ENCODE results near the gene CDC42EP1. TPM values are rescaled to one million over a fixed set of nuclear protein-coding genes. Genes with fewer than 3 reads are reported as not detected.

Gene CDC42EP1
- total and polyA plus RNA-seq, 2 donors (not counting 1 experiment from before 2014, with no cell fraction given), result 0.22 TPM; not detected in 1

DNA sequence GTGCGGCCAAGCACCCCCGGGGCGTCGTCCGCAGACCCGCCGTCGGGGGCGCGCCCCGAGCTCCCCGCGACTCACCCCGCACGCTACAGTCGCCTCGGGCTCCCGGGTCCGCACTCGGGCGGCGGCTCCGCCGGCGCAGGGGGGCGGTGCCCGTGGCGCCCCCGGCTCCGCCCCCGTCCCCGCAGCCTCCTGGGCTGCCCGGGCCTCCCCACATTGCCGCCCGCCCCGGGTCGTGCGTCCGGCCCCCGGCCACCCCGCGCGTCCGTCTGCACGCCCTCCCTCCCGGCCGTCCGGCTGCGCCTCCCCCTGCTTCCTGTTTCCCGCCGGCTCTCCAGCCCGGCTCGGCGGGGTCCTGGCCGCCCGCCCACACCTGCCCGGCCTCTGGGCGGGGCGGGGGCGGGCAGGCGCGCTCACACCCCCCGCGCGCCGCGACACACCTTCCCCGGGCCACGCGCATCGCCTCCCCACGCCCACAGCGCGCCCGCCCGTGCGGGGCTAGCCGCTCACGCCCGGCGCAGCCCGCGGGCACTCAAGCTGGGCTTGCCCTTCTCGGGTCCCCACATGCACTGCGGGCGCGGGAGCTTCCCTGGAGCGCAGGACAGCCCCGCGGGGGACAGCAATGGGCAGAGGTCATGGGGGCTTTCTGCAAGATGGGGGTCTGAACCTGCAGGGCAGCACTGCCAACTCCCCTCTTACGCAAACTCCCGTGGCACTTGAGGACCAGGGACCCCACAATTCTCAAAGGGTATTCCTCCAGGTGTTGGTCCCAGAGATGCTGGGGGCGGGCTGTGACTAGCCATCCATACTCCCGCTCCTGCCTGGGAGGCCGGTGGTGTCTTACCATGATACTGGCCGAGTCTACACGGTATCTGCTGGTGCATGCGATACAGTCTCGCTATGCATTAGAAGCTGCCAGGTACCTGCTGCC is 40.7 kb upstream of the CDC42EP1 start, which contains the start of gene CARD10:
TSS of gene CARD10 (minus strand) at position 148 of the 928 bp plus-strand sequence. CDS start 215 bp downstream, outside the sequence.
- Histone ChIP-seq H3K4me2 (replicated peaks; ENCODE audit: low read depth, low read length, poor library complexity, severe bottlenecking) (peak within 1 kb of the TSS; percentile 91), H3K4me3 (ENCODE audit: control extremely low read depth in 1 of 5, extremely low read depth in 1 of 5, insufficient read depth in 1 of 5, low read depth in 2 of 5, low read length in 4 of 5) (peak within 1 kb of the TSS in 3 of 5 experiments; percentile 41 to 49 (median 44)), H3K27me3 (replicated peaks in 1 of 4; ENCODE audit: control extremely low read depth in 1 of 4, control insufficient read depth in 3 of 4, insufficient read depth in 4 of 4, low read length in 3 of 4) (peaks cover 0 to 49% (median 12%) of the 10 kb centered on the region in 4 experiments), H3K9ac (ENCODE audit: low read length) (peak within 1 kb of the TSS; percentile 53), H4K20me1 (ENCODE audit: control insufficient read depth, insufficient read depth, low read length, poor library complexity, severe bottlenecking) (no peaks in the 10 kb centered on the region), H3K4me1 (ENCODE audit: control insufficient read depth in 2 of 2, insufficient read depth in 2 of 2, low read length in 2 of 2) (peaks cover 5 to 10% of the 10 kb centered on the region in 2 donors), H2AFZ (ENCODE audit: insufficient read depth, low read depth, low read length, poor library complexity, severe bottlenecking) (peak within 1 kb of the TSS; percentile 69), H3K36me3 (replicated peaks in 1 of 2; ENCODE audit: control extremely low read depth in 1 of 2, control insufficient read depth in 1 of 2, extremely low read depth in 1 of 2, insufficient read depth in 2 of 2, low read length in 1 of 2) (no peaks in the 10 kb centered on the region), H3K27ac (ENCODE audit: low read length in 2 of 2) (no peak within 1 kb of the TSS), H3K79me2 (ENCODE audit: control insufficient read depth, insufficient read depth, low read length) (no peaks in the 10 kb centered on the region), H3K9me3 (ENCODE audit: control extremely low read depth in 1 of 3, control insufficient read depth in 2 of 3, insufficient read depth in 1 of 3, low read length in 2 of 3) (peaks cover 0 to 5% (median 0%) of the 10 kb centered on the region in 3 donors)
- Mint-ChIP-seq H3K9me3 (ENCODE audit: insufficient read depth) (no peaks in the 10 kb centered on the region), H3K4me3 (peak within 1 kb of the TSS; percentile 74), H3K4me1 (peaks cover 6% of the 10 kb centered on the region), H3K27me3 (peaks cover 55% of the 10 kb centered on the region), H3K27ac (no peak within 1 kb of the TSS)
- DNase-seq (peak; percentile 43), ATAC-seq (ENCODE audit: low read depth) (peak; percentile 36)
- CTCF ChIA-PET, result no interaction called here
- TF ChIP-seq EZH2 (IDR thresholded peaks at IDR 0.05; ENCODE audit: borderline replicate concordance, insufficient read depth, low read depth, low read length, poor library complexity, severe bottlenecking), result no peak
- TF ChIP-seq, protein P1, sequence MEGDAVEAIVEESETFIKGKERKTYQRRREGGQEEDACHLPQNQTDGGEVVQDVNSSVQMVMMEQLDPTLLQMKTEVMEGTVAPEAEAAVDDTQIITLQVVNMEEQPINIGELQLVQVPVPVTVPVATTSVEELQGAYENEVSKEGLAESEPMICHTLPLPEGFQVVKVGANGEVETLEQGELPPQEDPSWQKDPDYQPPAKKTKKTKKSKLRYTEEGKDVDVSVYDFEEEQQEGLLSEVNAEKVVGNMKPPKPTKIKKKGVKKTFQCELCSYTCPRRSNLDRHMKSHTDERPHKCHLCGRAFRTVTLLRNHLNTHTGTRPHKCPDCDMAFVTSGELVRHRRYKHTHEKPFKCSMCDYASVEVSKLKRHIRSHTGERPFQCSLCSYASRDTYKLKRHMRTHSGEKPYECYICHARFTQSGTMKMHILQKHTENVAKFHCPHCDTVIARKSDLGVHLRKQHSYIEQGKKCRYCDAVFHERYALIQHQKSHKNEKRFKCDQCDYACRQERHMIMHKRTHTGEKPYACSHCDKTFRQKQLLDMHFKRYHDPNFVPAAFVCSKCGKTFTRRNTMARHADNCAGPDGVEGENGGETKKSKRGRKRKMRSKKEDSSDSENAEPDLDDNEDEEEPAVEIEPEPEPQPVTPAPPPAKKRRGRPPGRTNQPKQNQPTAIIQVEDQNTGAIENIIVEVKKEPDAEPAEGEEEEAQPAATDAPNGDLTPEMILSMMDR (IDR thresholded peaks at IDR 0.05), result no peak
- intact Hi-C loops (cut with micrococcal nuclease), result no loop called here
- POLR2A ChIA-PET, result no interaction called here
- 8% methylated on average over 99 of the region's 99 CpGs for WGBS (ENCODE audit: insufficient coverage)

DNA sequence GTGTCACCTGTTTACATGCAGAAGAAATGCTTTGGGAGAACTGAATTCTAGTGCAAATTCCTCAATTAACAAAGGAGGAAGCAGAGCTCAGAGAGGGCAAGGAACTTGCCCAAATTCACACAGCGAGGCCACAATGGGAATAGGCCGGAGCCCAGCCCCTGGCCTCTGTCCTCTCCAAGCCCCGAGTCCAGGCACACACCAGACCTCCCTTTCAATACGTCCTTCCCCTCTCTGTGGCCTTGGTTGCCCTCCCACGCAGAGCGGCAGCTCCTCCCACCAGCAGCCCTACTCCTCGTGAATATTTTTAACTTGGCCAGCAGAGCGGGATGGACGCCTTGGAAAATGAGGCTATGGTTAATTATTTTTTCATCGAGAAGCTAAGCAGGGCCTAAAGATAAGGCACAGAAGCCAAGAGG is 39.5 kb upstream of the CDC42EP1 start:
- Mint-ChIP-seq H3K27ac (no peak overlapping the region), H3K4me1 (peaks cover 6% of the 10 kb centered on the region), H3K27me3 (peaks cover 56% of the 10 kb centered on the region), H3K4me3 (peak overlapping the region; percentile 65), H3K9me3 (ENCODE audit: insufficient read depth) (no peaks in the 10 kb centered on the region)
- Histone ChIP-seq H3K27me3 (replicated peaks in 1 of 4; ENCODE audit: control extremely low read depth in 1 of 4, control insufficient read depth in 3 of 4, insufficient read depth in 4 of 4, low read length in 3 of 4) (peaks cover 0 to 52% (median 13%) of the 10 kb centered on the region in 4 experiments), H3K36me3 (replicated peaks in 1 of 2; ENCODE audit: control extremely low read depth in 1 of 2, control insufficient read depth in 1 of 2, extremely low read depth in 1 of 2, insufficient read depth in 2 of 2, low read length in 1 of 2) (no peaks in the 10 kb centered on the region), H3K9me3 (ENCODE audit: control extremely low read depth in 1 of 3, control insufficient read depth in 2 of 3, insufficient read depth in 1 of 3, low read length in 2 of 3) (peaks cover 0 to 4% (median 0%) of the 10 kb centered on the region in 3 donors), H3K79me2 (ENCODE audit: control insufficient read depth, insufficient read depth, low read length) (no peaks in the 10 kb centered on the region), H3K4me1 (ENCODE audit: control insufficient read depth in 2 of 2, insufficient read depth in 2 of 2, low read length in 2 of 2) (peaks cover 5 to 10% of the 10 kb centered on the region in 2 donors), H3K4me2 (replicated peaks; ENCODE audit: low read depth, low read length, poor library complexity, severe bottlenecking) (no peak overlapping the region), H3K9ac (ENCODE audit: low read length) (no peak overlapping the region), H4K20me1 (ENCODE audit: control insufficient read depth, insufficient read depth, low read length, poor library complexity, severe bottlenecking) (no peaks in the 10 kb centered on the region), H3K27ac (ENCODE audit: low read length in 2 of 2) (no peak overlapping the region), H2AFZ (ENCODE audit: insufficient read depth, low read depth, low read length, poor library complexity, severe bottlenecking) (no peak overlapping the region), H3K4me3 (ENCODE audit: control extremely low read depth in 1 of 5, extremely low read depth in 1 of 5, insufficient read depth in 1 of 5, low read depth in 2 of 5, low read length in 4 of 5) (no peak overlapping the region)
- intact Hi-C loops (cut with micrococcal nuclease), result no loop called here
- DNase-seq (no peak), ATAC-seq (ENCODE audit: low read depth) (no peak)
- CTCF ChIA-PET, result interaction anchor here (1.4 kb wide), 1 partner anchor 205 kb away, joined by 3 read pairs; no protein-coding TSS in a partner anchor
- WGBS (ENCODE audit: insufficient coverage), result 79% methylated on average over 8 of the region's 10 CpGs
- POLR2A ChIA-PET, result no interaction called here
- TF ChIP-seq EZH2 (IDR thresholded peaks at IDR 0.05; ENCODE audit: borderline replicate concordance, insufficient read depth, low read depth, low read length, poor library complexity, severe bottlenecking), result no peak
- TF ChIP-seq, protein P1 (IDR thresholded peaks at IDR 0.05), result no peak
